HepG2 (cell line): ENCODE results near the gene DPH2.

Experiments used
- FOXJ3 ChIP-seq: sonication (generic); formaldehyde crosslinking; IDR thresholded peaks from 2 replicates; pipeline ENCODE4 v1.4.0; 2020; ENCODE audit warnings: missing genetic modification reagents, mild to moderate bottlenecking, borderline replicate concordance
- HCFC1 ChIP-seq: fragments of 150-350 bp; IDR thresholded peaks from 2 replicates; pipeline ENCODE4 v1.6.1; 2014; ENCODE audit warnings: low read depth, low read length

DNA sequence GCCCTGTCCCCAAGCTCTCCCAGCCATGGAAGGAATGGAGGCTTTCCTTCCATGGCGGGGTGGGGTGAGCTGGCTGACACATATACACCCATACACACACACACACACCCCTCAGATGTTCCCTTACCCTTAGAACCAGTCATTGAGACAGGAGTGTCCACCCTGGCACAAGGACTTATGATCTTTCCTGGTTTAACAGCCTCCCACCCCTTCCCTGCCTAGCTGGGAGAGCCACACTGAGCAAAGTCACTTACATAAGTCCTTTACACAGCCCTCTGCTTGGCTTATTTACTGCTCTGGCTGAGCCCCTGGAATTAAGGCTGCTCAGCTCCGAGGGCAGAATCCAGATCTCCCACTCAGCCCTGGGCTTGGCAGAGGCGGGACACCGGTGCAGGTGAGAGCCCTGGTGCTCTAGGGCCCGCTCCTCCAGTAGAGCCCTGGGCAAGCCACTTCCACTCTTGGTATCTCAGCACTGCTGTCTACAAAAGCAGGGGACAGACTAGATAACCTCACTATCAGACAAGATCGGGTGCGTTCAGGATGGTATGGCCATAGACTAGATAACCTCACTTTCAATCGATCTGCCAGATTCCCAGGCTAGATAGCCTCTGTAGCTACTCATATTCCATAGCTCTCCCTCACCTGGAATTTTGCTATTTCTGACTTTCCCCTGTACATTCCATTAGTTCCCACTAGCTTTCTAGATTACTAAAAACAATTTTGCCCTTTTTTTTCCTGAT, 44.7 kb downstream of the DPH2 start:
- TF ChIP-seq FOXJ3 (CRISPR knock-in tag) (no peak), HCFC1 (no peak)
